Cardiac muscle cell (in vitro differentiated cells and primary cell): Measurements from ENCODE around the gene KRTAP4-2. TPM values are rescaled to one million over a fixed set of nuclear protein-coding genes. Genes with fewer than 3 reads are reported as not detected.

Experiments
- DNase-seq, 2 donors: peaks; one replicate each; pipeline versions ENCODE4 v3.0.0 to v3.0.0-alpha.2; 2010 to 2017; ENCODE audit warnings: low read depth in 1 of 2, low spot score in 1 of 2
- H3K27ac ChIP-seq: fragments of 200-600 bp; sonication (generic); 2 replicates; pipeline ENCODE4 v1.5.1; 2016
- H3K27me3 ChIP-seq: fragments of 200-600 bp; sonication (generic); 2 replicates; pipeline ENCODE4 v1.6.0; 2016; ENCODE audit warnings: control low read depth
- H3K36me3 ChIP-seq: fragments of 200-600 bp; sonication (generic); 2 replicates; pipeline ENCODE4 v1.5.1; 2016; ENCODE audit warnings: control low read depth
- H3K4me1 ChIP-seq: fragments of 200-600 bp; sonication (generic); 2 replicates; pipeline ENCODE4 v1.8.1; 2017; ENCODE audit warnings: low read depth, mild to moderate bottlenecking, mixed run types
- H3K4me3 ChIP-seq: fragments of 200-600 bp; sonication (generic); 2 replicates; pipeline ENCODE4 v1.5.1; 2016; ENCODE audit warnings: mild to moderate bottlenecking
- H3K9me3 ChIP-seq: fragments of 200-600 bp; sonication (generic); 2 replicates; pipeline ENCODE4 v1.5.1; 2017; ENCODE audit warnings: low read depth, mild to moderate bottlenecking, control low read depth
- CTCF ChIP-seq: IDR thresholded peaks from 2 replicates; pipeline ENCODE4 v1.5.1; 2012; ENCODE audit warnings: low read depth, mild to moderate bottlenecking, low read length
- polyA plus RNA-seq: library from polyadenylated mRNA; unstranded; fragments of >200 nt; fragmentation: Nextera tagmentation; extraction: Ambion mirVana; gene quantifications from 2 replicates; pipeline ENCODE4 v1.2.1, GENCODE V29; 2016
- total RNA-seq: library from RNA; depleted of rRNA; stranded (reverse); fragments of >200 nt; gene quantifications from 2 replicates; pipeline ENCODE4 v1.2.3, GENCODE V29; 2016

Gene KRTAP4-2
- total and polyA plus RNA-seq, 2 experiments from 2014 or later, result not detected

- Histone ChIP-seq H3K27me3 (peaks cover 2% of the 10 kb centered on the region), H3K4me1 (no peaks in the 10 kb centered on the region), H3K4me3 (no peak overlapping the region), H3K27ac (no peak overlapping the region), H3K9me3 (no peaks in the 10 kb centered on the region), H3K36me3 (no peaks in the 10 kb centered on the region)
- no peak for DNase-seq
- no peak for TF ChIP-seq CTCF
Observed at GRCh38 chr17:41176744-41177387, 1.2 kb downstream of the KRTAP4-2 start.

DNA sequence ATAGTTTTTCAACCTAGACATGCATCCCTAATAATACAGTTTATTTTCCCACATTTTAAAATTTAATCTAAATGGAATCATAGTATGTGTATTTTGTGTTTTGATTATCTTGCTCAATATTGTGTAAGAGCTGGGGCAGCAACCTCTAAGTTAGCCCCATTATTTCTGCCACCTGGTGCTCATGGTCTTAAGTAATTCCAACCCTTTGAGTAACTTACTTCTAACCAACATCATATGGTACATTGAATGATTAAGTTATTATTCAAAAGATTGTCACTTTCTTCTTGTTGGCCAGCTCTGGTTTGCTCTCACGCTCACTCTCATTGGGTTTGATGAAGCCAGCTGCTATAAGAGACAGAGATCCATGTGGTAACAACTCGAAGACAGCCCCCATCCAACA, 6.1 kb downstream of the KRTAP4-2 start:
- Histone ChIP-seq H3K27ac (no peak overlapping the region), H3K27me3 (peaks cover 2% of the 10 kb centered on the region), H3K9me3 (no peaks in the 10 kb centered on the region), H3K4me3 (no peak overlapping the region), H3K4me1 (no peaks in the 10 kb centered on the region), H3K36me3 (no peaks in the 10 kb centered on the region)
- no peak for DNase-seq
- TF ChIP-seq CTCF, result no peak

- no peaks in the 10 kb centered on the region for H3K9me3 ChIP-seq
- no peak for DNase-seq
Observed at GRCh38 chr17:41168121-41168520, 9.9 kb downstream of the KRTAP4-2 start, which contains the start of gene KRTAP4-3. Gene KRTAP4-3 (minus strand): TSS chr17:41168221. CDS start chr17:41168172, 49 bp downstream.

GRCh38 chr17:41167561-41167960, 10.5 kb downstream of the KRTAP4-2 start:
- Histone ChIP-seq H3K9me3 (no peaks in the 10 kb centered on the region), H3K27ac (no peak overlapping the region), H3K4me3 (no peak overlapping the region), H3K36me3 (no peaks in the 10 kb centered on the region), H3K4me1 (no peaks in the 10 kb centered on the region), H3K27me3 (peaks cover 9% of the 10 kb centered on the region)
- TF ChIP-seq CTCF, result no peak
- DNase-seq, result no peak

More at GRCh38 chr17:41168121-41168520, 9.9 kb downstream of the KRTAP4-2 start, which contains the start of gene KRTAP4-3:
- H3K4me3 ChIP-seq, result no peak within 1 kb of the TSS
- H3K27me3 ChIP-seq, result peaks cover 5% of the 10 kb centered on the region
- H3K4me1 ChIP-seq, result no peaks in the 10 kb centered on the region
- no peak within 1 kb of the TSS for H3K27ac ChIP-seq
- H3K36me3 ChIP-seq, result no peaks in the 10 kb centered on the region
- no peak for TF ChIP-seq CTCF

DNA sequence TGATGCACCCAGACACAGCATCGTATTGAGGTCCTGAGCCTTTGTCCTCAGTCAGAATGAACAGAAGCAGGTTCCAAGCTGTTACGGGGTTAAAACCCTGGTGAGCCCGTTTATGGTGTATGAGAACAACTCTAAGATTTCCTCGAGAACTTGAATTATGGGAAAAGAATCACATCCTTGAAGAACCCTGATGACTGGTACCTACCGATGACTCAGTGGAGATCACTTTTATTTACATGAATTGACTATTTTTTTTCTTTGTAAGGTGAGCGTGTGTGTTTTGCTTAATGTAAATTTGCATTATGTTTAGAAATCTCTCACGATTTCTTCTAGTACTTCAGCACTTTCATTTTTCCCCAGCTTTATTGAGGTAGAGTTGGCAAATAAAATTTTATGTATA, 14.2 kb downstream of the KRTAP4-2 start:
- H3K4me3 ChIP-seq, result no peak overlapping the region
- H3K36me3 ChIP-seq, result no peaks in the 10 kb centered on the region
- H3K9me3 ChIP-seq, result no peaks in the 10 kb centered on the region
- no peak for DNase-seq
- no peak overlapping the region for H3K27ac ChIP-seq
- no peak for TF ChIP-seq CTCF
- no peaks in the 10 kb centered on the region for H3K4me1 ChIP-seq
- peaks cover 15% of the 10 kb centered on the region for H3K27me3 ChIP-seq
